Middle frontal gyrus (tissue), 1 donor: ENCODE measurements around the gene OPCML.

ENCODE experiments used
- DNase-seq: peaks from one replicate; pipeline ENCODE4 v3.0.0-alpha.2; 2015; ENCODE audit warnings: low spot score; ENCODE audit errors: extremely low spot score

OPCML gene

GRCh38 chr11:133531971-133532651 is at the start of gene OPCML:
TSS of gene OPCML (minus strand) at chr11:133532501.
- DNase-seq: peak; percentile 31

- DNase-seq: no peak
Measured at GRCh38 chr11:133581091-133581490, 48.8 kb upstream of the OPCML start.

GRCh38 chr11:133579165-133580031 is 47.1 kb upstream of the OPCML start:
- no peak for DNase-seq

- DNase-seq: no peak
Measured at GRCh38 chr11:133577403-133577802, 45.1 kb upstream of the OPCML start.

GRCh38 chr11:133576351-133576750 is 44.0 kb upstream of the OPCML start:
- DNase-seq: no peak

DNA sequence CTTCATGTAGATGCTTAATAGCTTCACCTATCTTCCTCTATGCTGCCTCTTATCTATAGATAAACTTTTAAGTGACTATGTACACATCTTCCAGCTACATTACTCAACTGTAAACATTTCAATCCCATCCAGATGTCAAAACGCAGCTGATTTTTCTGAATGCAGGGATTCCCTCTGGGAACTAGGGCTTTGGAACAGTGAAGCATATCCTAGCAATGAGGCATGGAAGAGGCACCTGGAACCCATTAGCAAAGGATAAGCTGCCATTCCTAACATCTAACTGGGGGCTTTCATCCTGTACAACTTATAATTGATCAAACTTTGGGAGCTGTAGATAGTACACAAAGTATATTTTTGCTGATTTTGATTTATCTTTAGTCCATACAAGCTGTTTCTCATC is 40.8 kb upstream of the OPCML start:
- DNase-seq: no peak

DNA sequence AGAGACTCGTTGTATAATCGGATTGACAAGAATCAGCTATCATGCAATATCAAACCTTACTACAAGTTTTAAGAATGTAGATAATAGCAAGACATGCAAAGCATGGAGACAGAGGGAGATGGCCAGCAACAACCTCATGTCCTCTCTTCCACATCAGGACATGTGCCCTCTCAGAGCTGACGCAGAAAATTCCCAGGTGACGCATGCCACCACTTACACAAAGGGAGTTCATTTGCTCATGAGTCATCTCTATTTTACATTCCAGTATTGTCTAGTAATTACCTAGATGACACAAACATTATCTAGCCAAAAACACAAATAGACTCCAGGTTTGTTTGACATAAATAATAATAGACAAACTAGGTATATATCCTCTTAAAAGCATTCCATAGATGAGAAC is 38.1 kb upstream of the OPCML start:
- DNase-seq: no peak

DNA sequence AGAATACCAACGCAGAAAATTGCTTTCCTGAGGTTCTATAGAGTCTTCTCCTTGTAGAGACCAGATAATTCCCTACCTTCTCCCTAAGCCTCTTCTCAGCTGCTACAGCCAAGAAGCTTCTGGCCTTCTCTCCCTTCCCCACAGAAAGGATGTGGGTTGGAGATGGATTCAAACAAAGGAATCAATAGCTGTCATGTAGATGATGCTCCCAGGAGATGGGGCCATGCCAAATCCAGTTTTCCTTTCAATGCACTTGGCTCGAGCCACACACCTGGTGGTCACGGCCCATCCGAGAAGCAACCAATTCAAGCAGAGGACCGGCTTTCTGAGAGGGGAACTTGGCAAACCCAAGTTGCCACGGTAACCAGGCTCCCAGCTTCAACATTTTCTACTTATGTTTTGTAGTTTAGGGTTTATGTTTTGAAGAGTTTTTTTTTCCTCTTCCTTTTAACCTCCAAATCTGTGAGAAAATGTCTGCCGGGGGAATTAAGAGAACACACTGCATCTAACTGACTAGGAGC is 31.3 kb upstream of the OPCML start:
- DNase-seq: no peak

DNA sequence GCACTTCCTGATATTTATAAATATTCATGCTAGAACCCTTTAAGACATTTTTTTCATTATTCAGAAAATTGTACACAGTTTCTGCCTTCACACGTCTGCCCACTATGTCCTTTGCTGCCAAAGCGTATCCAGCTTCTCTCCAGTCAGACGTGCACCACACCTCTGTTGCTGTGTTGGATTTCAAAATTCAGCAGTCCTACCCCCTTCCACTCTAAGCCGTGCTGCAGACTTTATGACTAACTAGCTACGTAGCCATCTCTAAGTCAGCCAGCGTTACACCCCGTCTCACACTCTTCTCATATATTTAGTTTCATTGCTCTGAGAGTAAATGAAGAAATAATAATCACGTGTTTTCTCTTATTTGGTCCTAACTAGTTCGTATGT is 28.2 kb upstream of the OPCML start:
- DNase-seq: no peak

DNA sequence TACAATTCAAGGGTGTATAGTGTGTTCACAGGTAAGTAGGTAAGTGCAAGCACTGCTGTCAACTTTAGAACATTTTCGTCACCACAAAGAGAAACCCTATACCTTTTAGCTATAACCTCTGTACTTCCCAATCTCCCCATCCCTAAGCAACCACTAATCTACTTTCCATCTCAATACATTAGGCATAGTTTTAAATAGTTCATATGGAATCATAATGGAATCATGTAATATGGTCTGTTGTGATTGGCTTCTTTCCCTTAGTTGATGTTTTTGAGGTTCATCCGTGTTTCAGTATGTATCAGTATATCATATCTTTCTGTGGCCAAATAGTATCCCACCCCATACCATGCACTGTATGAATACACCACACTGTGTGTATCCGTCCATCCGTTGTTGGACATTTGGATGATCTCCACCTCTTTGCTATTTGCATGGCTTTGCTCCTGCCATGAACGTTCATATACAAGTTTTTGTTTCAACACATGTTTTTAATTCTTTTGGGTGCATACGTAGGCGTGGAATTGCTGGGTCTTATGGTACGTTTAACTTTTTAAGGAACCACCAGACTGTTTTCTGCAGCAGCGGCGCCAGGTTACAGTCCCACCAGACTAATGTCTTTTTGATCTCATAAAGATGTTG is 27.7 kb upstream of the OPCML start:
- no peak for DNase-seq

- DNase-seq: no peak
Measured at GRCh38 chr11:133559382-133559781, 27.1 kb upstream of the OPCML start.

- DNase-seq: no peak
Measured at GRCh38 chr11:133555034-133555433, 22.7 kb upstream of the OPCML start.

DNA sequence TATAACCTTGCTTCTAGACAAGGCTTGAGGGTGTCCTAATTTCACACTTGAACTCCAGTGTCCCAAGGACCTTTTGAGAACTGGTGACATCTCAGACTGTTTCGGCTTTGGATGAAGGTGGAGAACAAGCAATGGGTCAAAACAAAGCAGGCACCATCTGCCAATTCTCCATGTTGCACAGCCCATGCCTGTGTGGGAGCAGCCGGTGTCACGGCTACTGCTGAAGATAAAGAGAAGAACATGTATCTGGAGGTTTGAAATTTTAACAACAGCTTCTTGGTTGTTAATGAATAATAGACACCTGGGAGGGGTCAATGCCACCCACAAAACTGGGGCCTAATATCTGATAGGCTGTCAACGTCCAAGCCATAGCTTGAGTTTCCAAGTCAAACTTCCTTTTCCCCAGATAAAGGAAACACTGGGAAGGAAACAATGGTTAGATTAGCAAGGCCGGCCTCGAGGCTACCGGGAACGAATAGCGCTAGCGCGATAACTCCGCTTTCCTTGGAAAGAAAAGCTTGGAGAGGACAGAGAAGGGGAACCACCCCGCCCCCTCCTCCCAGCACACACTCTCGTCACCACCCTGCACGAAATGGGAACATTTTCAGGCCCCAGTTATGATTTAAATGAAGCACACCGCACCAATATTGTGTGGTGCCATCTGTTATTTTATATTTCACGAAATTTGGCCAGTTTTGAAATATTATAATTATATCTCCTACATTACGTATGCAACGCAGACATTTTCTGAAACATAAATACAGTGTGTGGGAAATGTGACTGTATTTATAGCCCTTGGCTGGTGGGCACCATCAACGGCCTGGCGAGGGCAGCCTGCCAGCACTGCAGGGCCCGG is 21.8 kb upstream of the OPCML start:
- DNase-seq: no peak

GRCh38 chr11:133552938-133553337 is 20.6 kb upstream of the OPCML start:
- DNase-seq: no peak

GRCh38 chr11:133551064-133551463 is 18.8 kb upstream of the OPCML start:
- no peak for DNase-seq

DNA sequence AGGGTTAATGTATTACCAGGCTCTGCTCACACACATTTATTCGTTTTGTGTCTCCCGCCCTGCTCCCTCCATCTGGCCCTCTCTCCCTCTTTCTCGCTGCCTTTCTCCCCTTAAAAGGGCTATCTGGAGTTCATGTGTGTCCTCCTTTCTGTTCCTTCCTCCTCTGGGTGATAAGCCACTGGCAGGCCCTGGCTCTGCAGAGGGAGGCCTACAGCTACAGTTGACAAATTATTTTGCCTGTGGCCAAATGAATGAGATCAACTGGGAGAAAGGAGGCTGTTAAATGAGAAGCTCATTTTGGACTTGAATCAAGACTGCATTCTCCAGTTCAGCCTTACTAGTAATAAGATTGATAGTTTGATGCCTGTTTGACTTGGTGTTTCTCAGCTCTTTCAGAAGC is 17.5 kb upstream of the OPCML start:
- DNase-seq: no peak

GRCh38 chr11:133548641-133549040 is 16.3 kb upstream of the OPCML start:
- DNase-seq: no peak

GRCh38 chr11:133547808-133548494 is 15.7 kb upstream of the OPCML start:
- no peak for DNase-seq

- no peak for DNase-seq
Measured at GRCh38 chr11:133545199-133545803, 13.0 kb upstream of the OPCML start.

DNA sequence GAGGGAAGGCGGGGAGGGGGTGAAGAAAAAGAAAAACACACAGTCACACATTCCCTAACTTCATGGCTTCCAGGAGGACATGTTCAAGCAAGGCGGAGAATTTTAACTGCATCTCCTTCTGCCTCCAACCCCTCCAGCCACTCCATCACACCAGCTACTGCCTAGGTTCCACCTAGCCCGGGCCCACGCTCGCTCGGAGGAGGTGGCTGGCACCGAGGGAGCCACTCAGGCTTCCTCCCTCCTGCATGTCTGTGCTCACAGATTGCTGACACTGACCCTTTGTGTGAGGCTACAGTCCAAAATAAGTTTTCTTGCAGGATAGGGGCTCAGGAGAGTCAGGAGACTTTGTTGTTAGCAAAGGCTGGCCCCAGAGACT is 9.4 kb upstream of the OPCML start:
- no peak for DNase-seq
